DMS114 treated with DMSO at 0.1 percent for 48 hours (cell line): ENCODE data around the gene TRIM44.
"Not testable (repeated sequence)": the region's sequence is repeated elsewhere in the genome, so short reads cannot be mapped to it uniquely, and the experiment has no call there.

Source experiments
- DNase-seq: peaks from one replicate; lab custom pipeline; 2025; ENCODE audit not compliant: unreplicated experiment; lab: John Stamatoyannopoulos, UW

Gene TRIM44

GRCh38 chr11:35714882-35715627 is 52.5 kb downstream of the TRIM44 start:
- DNase-seq: no peak

DNA sequence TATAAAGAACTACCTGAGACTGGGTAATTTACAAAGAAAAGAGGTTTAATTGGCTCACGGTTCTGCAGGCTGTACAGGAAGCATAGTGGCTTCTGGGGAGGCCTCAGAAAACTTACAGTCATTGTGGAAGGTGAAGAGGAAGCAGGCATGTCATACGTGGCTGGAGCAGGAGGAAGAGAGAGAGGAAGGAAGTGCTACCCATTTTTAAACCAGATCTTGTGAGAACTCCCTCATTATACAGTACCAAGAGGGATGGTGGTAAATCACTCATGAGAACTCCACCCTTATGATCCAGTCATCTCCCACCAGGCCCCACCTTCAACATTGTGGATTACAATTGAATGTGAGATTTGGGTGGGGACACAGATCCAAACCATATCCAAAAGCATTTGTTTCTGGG is 53.1 kb downstream of the TRIM44 start:
- DNase-seq: not testable (repeated sequence)

DNA sequence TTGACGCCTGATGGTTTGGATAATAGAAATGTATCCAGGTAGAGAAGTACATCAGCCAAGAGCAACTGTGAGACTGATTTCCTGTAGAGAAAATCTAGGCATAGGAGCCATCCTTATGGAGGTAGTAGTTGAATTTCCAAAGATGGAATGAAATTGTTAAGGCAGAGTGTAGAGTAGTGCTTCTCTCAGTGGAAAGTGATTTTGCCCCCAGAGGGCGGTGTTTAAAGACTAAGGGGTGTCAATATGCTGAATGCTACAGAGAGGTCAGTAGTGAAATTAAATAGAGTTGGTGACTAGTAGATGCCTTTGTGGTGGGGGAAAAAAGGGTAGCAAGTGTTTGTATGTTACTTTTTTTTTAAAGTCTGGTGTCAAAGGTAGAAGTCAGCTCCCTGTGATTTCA is 54.5 kb downstream of the TRIM44 start:
- DNase-seq: no peak

GRCh38 chr11:35717520-35717919 is 54.9 kb downstream of the TRIM44 start:
- no peak for DNase-seq

GRCh38 chr11:35721651-35722282 is 59.2 kb downstream of the TRIM44 start:
- no peak for DNase-seq

DNA sequence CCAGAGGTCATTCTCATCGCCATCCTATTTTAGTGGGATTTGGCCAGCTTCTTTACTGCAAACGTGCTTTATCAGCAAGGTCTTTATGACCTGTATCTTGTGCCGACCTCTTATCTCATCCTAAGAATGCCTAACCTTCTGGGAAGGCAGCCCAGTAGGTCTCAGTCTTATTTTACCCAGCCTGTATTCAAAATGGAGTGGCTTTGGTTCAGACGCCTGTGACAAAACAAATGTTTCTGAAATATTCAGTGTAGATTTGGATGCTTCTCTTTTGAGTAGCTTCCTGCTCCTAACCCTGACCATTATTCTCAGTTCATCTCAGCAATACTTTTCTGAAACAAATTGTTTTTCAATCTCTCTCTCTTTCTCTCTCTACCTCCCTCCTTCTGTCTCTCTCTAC is 60.1 kb downstream of the TRIM44 start:
- no peak for DNase-seq

DNA sequence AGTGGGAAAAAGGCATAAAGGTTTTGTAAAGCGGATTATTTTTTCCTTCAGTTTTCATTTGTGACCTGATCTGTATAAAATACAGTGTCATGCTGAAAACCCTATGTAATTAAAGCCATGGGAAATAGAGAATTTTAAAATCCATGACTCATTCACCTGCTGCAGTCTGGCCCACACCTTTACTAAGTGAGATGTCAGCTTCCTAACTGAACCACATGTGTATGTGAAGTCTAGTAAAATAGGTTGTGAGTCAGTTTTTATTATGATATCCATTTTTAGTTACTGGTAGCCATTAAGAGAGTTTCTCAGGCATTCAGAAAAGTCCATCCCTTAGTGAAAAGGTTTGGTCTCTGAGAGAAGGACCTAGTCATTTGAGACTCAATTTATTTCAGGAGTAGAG is 60.9 kb downstream of the TRIM44 start:
- no peak for DNase-seq

DNA sequence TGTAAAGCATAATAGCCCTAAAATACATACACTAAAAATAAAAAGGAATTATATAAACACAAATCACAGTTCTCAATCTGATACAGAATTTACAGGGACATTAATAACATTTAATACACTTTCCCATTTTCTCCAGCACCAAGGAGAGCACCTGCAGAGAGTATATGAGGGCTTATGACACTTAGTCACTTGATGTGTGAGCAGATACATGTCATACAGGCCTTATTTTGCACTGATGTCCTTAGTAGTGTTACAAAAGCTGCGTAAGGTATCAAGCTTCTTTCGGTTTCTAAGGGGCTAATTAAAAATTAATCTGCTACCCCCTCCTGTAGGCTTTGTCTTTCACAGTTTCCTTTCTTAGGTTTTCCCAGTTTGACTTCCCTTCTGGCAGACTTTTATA is 61.3 kb downstream of the TRIM44 start:
- DNase-seq: no peak

- DNase-seq: no peak
Measured at GRCh38 chr11:35725885-35726284, 63.3 kb downstream of the TRIM44 start.

- DNase-seq: no peak
Measured at GRCh38 chr11:35727140-35727539, 64.6 kb downstream of the TRIM44 start.

DNA sequence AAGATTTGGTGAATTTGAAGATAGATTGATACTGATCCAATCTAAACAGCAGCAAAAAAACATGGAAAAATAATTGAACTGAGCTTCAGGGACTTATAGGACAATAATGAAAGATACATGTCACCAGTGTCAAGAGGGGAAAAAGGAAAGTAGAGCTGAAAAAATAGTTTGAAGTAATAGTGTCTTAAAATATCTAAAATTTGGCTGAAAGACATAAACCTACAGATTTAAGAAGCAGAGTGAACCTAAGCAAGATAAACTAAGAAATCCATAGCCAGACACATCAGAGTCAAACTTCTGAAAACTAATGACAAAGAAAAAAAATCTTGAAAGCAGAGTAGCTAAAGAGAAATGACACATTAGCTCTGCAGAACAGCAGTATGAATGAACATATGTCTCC is 67.7 kb downstream of the TRIM44 start:
- DNase-seq: no peak

DNA sequence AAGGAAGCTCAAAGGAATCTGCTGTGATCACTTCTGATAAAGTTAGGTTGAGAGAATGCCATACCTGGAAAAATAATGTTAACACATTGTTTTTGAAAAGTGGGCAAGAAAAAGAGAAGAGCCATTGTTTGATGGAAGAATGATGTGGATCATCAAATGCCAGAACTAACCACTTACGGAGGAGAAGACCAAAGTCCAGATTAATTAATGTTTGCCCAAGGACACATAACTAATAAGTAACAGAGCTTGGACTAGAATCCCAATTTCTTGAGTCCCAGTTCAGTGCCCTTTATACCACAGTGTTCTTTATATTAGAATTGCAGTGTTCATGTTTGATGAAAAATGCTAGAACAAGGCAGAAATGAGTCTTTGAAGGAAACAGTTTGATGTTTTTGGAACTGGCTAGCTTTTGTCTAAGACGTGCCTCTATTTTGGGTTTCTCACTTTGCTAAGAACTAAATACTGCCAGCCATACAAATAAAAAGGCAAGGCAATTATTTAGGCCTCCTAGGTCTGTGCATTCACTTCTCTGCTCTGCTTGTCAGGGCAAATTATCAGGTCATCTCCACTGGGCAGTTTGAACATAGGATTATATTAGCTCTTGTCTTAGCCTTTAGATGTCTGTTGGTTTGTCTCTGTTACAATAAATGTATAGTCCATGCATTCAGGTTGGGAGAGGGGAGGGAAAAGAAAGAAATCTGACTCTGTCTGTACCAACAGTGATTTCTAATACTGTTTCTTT is 72.3 kb downstream of the TRIM44 start:
- DNase-seq: no peak

DNA sequence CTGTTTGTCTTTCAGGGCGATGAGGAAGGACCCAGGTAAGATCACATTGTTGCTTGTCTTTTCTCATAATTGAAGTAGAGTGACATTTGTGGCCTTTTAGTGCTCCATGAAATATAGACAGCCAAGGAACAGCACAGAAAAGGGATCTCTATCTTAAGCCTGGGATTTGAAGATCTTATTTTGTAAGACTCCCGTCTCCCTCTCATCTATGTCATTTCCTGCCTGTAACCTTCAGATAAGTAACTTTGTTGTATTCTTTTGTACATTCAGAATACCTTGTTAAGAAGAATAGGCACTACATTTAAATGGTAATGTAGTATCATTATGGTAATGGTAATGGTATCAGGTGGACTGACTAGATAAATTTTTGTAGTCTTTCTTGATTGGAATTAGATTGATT is 72.8 kb downstream of the TRIM44 start:
- DNase-seq: no peak

DNA sequence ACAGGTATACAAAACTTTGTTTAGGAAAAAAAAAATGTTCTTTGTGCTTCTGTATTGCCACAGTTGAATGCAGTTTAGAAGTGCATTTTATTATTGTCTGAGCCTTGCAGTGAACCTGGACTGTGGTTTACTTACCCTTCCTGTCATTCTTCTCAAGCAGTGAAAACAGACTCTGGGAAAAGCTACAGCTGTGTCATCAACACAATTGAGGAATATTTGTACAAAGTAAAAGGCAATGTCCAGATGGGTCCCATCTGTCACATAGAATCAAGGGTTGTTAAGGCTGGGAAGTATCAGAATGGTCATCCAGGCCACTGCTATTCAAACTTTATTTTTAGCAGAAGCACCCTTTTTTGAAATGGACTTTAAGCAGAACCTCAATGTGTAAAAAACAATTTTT is 73.3 kb downstream of the TRIM44 start:
- DNase-seq: no peak

DNA sequence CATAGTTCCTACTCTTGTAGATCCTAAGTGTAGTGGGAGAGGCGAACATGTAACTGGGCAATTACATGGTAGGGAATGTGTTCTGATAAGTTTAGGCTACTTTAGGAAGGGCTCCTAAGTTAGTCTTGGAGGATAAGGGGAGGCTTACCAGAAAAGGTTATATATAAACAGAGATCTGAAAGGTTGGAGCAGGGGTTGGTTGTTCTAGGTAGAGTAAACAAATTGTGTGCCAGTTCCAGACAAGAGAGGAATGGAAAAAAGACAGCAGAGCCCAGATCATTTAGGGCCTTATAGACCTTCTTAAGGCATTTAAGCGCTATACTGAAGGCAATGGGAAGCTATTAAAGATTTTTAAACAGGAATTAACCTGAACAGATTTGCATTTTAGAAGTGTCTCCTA is 74.4 kb downstream of the TRIM44 start:
- no peak for DNase-seq

DNA sequence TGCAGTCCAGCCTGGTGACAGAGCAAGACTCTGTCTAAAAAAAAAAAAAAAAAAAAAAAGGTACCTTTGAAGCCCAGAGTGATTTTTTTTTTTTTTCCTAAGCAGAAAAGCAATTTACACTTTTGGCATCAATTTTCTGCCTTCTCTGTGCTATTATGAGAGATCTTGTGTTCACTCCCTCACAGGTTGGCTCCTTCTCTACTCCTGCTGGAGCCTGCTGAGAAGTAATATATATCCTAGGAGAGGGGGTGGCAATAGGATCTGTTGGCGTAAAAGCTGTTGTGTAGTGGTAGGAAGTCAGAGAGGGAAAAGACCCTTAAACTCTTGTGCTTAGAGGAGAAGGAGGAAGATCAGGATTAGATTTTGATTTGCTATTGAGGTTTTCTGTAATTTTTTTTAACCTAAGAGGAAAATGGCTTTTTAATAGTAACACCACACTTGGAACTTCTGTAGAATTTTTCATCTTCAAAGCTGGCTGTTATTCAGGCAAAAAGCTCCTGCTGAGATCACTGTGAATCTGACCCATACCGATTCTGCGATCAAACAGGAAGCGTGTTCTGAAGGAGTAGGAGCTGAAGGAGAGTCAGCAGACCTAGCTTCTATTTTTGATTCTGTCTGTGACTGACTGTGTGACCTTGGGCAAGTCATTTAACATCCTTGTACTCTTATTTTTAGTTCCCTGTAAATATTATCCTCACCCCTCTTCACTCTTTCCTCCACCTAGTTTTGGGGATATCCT is 77.7 kb downstream of the TRIM44 start:
- no peak for DNase-seq

- no peak for DNase-seq
Measured at GRCh38 chr11:35742707-35743454, 80.3 kb downstream of the TRIM44 start.

DNA sequence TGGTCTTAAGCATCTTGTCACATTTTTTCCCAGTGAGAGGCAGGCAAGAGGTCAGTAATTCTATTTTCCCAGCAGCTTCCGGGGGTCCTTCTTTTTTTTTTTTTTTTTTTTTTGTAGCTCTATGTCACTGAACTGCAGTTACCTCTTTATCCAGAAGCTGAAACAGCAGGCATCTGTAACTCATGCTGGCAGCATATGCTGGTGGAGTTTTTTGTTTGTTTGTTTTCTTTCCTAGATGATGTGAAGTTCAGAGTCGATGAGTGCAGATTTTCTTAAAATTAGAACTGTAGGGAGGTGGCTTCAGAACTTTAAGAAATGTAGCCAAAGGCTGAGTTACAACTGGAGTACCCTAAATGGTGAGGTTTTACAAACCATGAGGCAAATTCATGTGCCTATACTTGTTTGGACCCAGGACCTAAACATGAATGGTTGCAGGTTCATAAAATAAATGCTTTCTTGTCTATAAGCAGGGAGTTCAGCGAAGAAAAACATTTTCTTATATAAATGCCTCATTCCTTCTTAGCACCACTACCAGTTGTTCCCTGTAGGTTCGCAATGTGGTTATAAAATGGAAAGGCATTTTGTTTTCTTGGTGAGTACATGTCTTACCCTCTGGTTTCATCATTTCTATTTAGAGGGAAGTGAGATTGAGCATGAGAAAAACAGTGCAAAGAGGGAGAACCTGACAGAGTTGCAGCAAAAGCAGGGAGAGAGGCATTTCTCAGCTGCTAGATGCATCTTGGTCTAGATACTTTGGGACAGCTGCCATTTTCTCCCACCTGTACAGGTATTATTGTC is 84.0 kb downstream of the TRIM44 start:
- no peak for DNase-seq

DNA sequence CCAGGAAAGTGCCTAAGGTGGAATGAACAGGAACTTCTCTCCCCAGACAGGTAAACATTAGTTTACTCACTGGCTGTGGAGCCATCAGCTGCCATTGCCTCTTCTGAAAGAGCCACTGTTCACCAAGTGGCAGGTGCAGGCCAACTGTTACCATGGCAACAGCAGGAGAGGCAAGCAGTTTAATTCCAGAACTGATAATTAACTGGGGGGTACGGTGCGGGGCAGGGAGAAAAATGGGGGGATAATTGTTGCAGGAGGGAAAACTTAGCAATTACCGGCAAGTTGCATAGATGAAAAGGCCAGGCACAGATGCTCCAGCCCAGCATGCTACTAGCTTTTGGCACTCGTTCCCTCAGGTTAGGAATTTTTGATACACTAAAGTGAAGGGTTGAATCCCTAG is 85.1 kb downstream of the TRIM44 start:
- DNase-seq: no peak

GRCh38 chr11:35748644-35749043 is 86.1 kb downstream of the TRIM44 start:
- DNase-seq: no peak
